ENCODE measurements around the gene MYOM3. TPM values are rescaled to one million over a fixed set of nuclear protein-coding genes. Genes with fewer than 3 reads are reported as not detected.

MYOM3 gene
- total and polyA plus RNA-seq, 4 donors: 0.09 to 0.55 (median 0.11) TPM

DNA sequence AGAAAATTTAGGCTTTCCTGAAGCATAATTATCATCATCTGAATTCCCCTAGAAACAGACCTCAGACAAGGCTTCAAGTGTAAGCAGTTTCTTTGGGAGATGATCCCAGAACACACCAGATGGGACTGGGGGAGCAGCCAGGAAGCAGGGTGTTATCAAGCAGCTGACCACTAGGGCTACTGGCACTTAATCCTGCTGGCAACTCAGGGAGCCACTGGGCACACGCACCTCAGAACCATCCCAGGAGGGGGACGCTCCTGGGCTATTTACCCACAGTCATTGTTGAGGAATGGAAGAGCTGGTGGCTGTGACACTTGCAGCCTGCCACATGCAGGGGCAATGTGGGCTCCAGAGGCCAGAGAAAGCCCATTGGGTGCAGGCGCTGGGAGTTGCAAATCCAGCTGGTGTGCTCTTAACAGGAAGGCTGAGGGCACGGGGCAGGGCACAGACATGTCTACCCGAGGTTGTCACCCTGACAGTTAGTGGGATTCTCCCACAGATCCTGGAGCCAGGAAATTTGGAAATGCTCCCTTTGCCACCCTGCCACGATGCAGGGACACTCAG lies 46.1 kb upstream of the MYOM3 start:
- no peaks in the 10 kb centered on the region for H3K27me3 ChIP-seq (ENCODE audit: control insufficient read depth in 3 of 3, insufficient read depth in 3 of 3, low read length in 2 of 3)
- no peak for TF ChIP-seq CTCF (IDR thresholded peaks at IDR 0.05; ENCODE audit: control extremely low read depth, extremely low read depth)
- no peak overlapping the region for H3K4me3 ChIP-seq
- WGBS, 2 donors: 78 to 82% methylated on average over 6 of the region's 6 CpGs
- H3K9ac ChIP-seq (ENCODE audit: insufficient read depth in 1 of 2, low read length in 2 of 2): peak overlapping the region in 1 of 2 donors; percentile 2
- DNase-seq (no peak), ATAC-seq (ENCODE audit: insufficient read depth, low FRiP score) (no peak)
- no peaks in the 10 kb centered on the region for H3K9me3 ChIP-seq (ENCODE audit: control insufficient read depth in 4 of 4, insufficient read depth in 3 of 4, low read length in 3 of 4)
- no peaks in the 10 kb centered on the region for H3K4me1 ChIP-seq (ENCODE audit: control insufficient read depth in 5 of 5, insufficient read depth in 5 of 5, low read length in 5 of 5)
- peaks cover 0 to 4% (median 0%) of the 10 kb centered on the region in 4 donors for H3K36me3 ChIP-seq (ENCODE audit: control insufficient read depth in 4 of 4, insufficient read depth in 4 of 4, low read length in 4 of 4)
- H3K27ac ChIP-seq (ENCODE audit: low read depth in 1 of 2, low read length in 1 of 2): no peak overlapping the region

DNA sequence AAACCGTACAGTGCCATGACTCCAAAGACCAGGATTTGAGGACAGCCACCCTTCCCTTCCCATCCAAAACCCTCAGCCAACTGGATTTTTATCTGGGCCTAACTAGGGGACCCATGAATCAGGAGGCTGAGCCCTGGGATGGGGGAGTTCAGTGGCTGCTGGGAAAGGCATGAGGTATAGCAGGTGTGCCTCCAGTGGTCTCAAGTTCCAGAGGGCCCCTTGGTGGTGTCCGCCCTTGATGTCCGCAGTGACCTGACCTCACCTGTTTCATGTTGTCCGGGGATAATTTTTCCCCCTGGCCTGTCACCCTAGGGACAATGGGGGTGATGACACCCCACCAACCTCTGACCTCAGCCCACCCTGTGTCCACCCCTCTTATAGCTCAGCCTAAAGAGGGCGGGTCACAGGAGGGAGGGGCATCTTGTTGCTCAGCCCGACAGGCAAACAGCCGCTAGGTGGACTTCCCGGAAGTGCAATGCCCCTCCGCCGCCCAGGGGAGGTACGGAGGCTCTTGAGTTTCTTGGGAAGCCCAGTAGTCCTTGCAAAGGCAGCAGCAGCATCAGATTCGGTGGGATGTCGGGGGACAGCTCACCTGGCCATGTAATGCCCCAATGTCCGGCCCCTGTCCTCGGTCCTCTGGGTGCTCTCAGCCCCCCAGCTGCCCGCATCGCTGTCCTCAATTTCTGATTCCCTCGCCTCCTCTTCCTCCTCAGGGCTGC lies 44.8 kb upstream of the MYOM3 start:
- TF ChIP-seq CTCF (IDR thresholded peaks at IDR 0.05; ENCODE audit: control extremely low read depth, extremely low read depth): no peak
- H3K9ac ChIP-seq (ENCODE audit: insufficient read depth in 1 of 2, low read length in 2 of 2): no peak overlapping the region
- WGBS, 2 donors: 92 to 95% methylated on average over 18 of the region's 18 CpGs
- H3K36me3 ChIP-seq (ENCODE audit: control insufficient read depth in 4 of 4, insufficient read depth in 4 of 4, low read length in 4 of 4): peaks cover 0 to 4% (median 0%) of the 10 kb centered on the region in 4 donors
- ATAC-seq (ENCODE audit: insufficient read depth, low FRiP score) (no peak), DNase-seq (no peak)
- H3K27me3 ChIP-seq (ENCODE audit: control insufficient read depth in 3 of 3, insufficient read depth in 3 of 3, low read length in 2 of 3): peaks cover 0 to 2% (median under 1%) of the 10 kb centered on the region in 3 donors
- H3K4me1 ChIP-seq (ENCODE audit: control insufficient read depth in 5 of 5, insufficient read depth in 5 of 5, low read length in 5 of 5): peaks cover 0 to 3% (median 0%) of the 10 kb centered on the region in 5 donors
- no peak overlapping the region for H3K4me3 ChIP-seq
- no peak overlapping the region for H3K27ac ChIP-seq (ENCODE audit: low read depth in 1 of 2, low read length in 1 of 2)
- H3K9me3 ChIP-seq (ENCODE audit: control insufficient read depth in 4 of 4, insufficient read depth in 3 of 4, low read length in 3 of 4): no peaks in the 10 kb centered on the region

DNA sequence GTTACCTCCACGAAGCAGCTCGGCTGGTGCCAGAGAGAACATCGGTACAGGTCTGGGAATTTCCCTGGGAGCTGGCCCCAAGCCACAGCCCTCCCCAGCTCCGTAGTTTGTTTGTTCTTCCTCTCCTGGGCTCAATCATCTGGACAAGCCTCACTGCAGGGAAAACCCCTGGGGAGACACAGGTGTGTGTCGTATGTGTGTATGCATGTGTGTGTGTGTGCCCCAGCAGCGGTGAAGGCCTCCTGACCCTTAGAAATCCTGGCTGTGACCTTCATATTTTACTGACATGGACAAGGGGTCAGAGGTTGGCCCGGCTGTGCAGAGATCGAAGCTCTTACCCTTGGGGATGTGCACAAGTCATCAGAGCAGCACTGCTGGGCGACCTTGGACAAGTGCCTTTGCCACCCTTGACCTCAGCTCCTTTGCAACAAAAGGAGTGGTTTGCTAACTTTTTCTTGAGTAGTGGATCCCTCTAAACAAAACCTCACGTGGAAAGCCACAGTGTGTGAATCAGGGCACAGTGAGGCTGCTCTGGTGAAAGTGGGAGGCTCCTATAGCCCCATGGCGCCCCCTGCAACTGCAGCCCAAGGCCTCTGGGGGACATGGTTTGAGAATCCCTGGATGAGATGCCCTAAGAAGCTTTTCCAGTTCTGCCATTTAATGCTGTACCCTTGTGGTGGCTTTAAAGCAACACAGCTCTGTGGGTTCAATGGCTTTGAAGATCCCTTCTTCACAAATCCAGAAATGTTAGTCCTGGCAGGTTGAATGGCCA lies 43.3 kb upstream of the MYOM3 start:
- 54 to 63% methylated on average over 11 of the region's 11 CpGs for WGBS, 2 donors
- no peak for DNase-seq
- H3K9ac ChIP-seq (ENCODE audit: insufficient read depth in 1 of 2, low read length in 2 of 2): no peak overlapping the region

More for the DNA sequence above, 43.3 kb upstream of the MYOM3 start:
- H3K27ac ChIP-seq (ENCODE audit: low read depth in 1 of 2, low read length in 1 of 2): no peak overlapping the region
- H3K9me3 ChIP-seq (ENCODE audit: control insufficient read depth in 4 of 4, insufficient read depth in 3 of 4, low read length in 3 of 4): no peaks in the 10 kb centered on the region
- peak; percentile 28 for ATAC-seq (ENCODE audit: insufficient read depth, low FRiP score)
- H3K4me1 ChIP-seq (ENCODE audit: control insufficient read depth in 5 of 5, insufficient read depth in 5 of 5, low read length in 5 of 5): peaks cover 0 to 3% (median 0%) of the 10 kb centered on the region in 5 donors
- peaks cover 0 to 4% (median 0%) of the 10 kb centered on the region in 4 donors for H3K36me3 ChIP-seq (ENCODE audit: control insufficient read depth in 4 of 4, insufficient read depth in 4 of 4, low read length in 4 of 4)
- H3K27me3 ChIP-seq (ENCODE audit: control insufficient read depth in 3 of 3, insufficient read depth in 3 of 3, low read length in 2 of 3): peaks cover 0 to 13% (median 10%) of the 10 kb centered on the region in 3 donors
- no peak for TF ChIP-seq CTCF (IDR thresholded peaks at IDR 0.05; ENCODE audit: control extremely low read depth, extremely low read depth)
- no peak overlapping the region for H3K4me3 ChIP-seq
